ENCODE results near the gene METTL17.
A peak's percentile ranks its signal among the peaks of the same experiment; 100 is the strongest.
"Not testable (repeated sequence)": the region's sequence is repeated elsewhere in the genome, so short reads cannot be mapped to it uniquely, and the experiment has no call there.

Gene METTL17

DNA sequence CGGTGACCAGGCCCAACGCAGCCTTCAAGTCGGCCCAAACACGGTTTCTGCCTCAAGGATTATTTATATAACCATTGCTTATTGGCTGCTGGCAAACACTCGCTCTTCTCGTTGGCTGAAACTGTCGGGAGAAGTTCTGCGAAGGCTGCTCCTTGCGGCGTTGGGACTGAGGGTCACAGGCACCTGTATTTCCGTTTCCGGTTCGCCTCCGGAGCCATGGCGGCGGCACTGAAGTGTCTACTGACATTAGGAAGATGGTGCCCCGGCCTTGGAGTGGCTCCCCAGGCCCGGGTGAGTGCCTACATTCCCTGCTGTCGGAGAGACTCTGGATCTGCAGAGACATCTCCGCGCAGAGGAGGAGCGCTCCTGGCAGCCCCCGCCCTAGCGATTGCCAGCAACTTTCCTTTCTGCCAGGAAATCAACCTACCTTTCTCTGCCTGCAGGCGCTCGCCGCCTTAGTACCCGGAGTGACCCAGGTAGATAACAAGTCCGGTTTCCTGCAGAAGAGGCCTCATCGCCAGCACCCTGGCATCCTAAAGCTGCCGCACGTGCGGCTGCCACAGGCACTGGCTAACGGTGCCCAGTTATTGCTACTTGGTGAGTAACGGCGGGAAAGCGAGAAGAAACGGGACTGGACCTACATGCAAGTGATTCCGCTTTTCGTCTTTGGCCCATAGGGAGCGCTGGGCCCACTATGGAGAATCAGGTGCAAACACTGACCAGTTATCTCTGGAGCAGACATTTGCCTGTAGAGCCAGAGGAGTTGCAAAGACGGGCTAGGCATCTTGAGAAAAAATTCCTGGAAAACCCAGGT is at the start of gene METTL17:
METTL17 (plus strand) TSS at position 194 of the 814 bp plus-strand sequence; CDS start at position 217, 23 bp downstream.
- peak; percentile 82 for DNase-seq

DNA sequence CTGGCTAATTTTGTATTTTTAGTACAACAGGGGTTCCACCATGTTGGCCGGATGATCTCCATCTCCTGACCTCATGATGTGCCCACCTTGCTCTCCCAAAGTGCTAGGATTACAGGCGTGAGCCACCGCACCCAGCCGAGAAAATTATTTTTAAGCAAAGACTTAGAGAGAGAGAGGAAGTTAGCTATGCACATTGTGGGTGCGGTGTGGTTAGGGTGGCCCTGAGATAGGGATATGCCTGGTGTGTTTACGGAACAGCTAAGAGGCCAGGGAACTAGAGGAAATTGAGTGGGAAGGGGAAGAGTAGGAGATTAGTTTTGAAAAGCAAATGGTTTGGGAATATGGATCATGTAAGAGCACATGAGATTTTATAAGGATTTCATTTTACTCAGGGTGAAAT is 44.6 kb upstream of the METTL17 start:
- DNase-seq = not testable (repeated sequence)

GRCh38 chr14:20946707-20947106 is 43.1 kb upstream of the METTL17 start:
- DNase-seq = not testable (repeated sequence)

DNA sequence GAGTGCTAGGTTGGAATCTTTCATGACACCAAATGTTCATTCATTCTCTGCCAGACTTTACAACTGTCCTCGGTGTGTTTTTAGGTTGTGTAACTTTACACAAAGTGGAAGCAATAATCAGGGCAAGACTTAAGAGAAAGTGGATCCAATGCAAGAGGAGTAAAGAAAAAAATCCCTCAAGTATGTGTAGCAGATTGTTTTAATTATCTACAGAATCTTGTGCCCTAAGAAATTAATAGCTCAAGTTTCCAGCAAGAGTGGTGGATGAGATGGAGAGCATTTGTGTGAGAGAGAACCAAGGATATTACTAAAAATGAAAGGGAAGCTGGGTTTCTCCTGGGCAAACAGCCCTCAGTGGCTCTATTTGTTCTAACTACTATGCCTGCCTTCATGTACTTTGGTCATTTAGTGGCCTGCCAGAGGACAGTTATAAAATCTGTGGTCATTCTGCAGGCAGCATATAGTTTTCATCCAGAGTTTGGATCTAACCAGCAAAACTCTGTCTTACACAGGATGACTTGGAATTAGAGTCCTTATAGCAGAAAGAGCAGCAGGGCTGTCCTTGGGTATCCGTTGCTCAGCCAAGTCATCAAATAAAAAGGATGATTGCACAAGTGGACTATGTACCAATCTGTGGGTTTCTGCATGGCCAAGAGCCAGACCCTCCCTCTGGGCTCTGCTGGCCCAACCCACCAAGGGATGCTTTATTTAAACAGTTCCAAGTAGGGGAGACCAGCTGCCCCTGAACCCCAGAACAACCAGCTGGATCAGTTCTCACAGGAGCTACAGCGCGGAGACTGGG is 34.8 kb upstream of the METTL17 start, which contains the start of gene RNASE2:
RNASE2 (plus strand) TSS at position 752 of the 802 bp plus-strand sequence. CDS start 285 bp downstream, outside the sequence.
- not testable (repeated sequence) for DNase-seq

DNA sequence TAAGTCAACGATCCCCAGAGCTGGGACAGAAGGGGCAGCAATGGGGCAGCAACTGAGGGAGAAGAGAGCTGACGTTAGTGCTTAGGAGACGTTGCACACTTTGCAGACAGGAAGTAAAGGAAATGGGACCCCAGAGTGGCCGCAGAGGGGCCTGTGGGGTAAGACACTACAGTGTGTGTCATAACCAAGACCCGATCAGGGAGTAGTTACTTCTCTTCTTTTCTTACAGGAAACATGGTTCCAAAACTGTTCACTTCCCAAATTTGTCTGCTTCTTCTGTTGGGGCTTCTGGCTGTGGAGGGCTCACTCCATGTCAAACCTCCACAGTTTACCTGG is 34.3 kb upstream of the METTL17 start:
- not testable (repeated sequence) for DNase-seq

DNA sequence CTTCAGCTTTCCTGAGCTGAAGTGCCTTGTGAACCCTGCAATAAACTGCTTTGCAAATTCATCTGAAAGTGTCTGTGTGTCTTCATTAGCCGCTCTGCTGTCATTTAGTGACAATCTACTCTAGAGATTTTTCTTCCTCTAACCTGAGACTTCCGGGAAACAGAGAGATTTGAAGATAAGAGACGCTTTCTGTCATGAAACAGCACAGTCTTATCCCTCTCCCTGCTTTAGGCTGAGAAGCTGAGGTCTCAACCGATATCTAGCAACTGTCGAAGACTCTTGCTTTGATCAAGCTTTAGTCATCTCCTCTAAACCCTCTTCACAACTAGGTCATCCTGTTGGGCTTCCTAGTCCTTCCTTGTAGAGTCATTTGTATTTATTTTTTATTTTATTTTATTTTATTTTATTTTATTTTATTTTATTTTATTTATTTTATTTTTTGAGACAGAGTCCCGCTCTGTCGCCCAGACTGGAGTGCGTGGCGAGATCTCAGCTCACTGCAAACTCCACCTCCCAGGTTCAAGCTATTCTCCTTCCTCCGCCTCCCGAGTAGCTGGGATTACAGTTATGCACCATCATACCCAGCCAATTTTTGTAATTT is 33.3 kb upstream of the METTL17 start:
- no peak for DNase-seq

- DNase-seq = not testable (repeated sequence)
These were observed 30.8 kb upstream of the METTL17 start for GRCh38 chr14:20958946-20959345.

- no peak for DNase-seq
These were observed 20.4 kb upstream of the METTL17 start for GRCh38 chr14:20969336-20969735.

DNA sequence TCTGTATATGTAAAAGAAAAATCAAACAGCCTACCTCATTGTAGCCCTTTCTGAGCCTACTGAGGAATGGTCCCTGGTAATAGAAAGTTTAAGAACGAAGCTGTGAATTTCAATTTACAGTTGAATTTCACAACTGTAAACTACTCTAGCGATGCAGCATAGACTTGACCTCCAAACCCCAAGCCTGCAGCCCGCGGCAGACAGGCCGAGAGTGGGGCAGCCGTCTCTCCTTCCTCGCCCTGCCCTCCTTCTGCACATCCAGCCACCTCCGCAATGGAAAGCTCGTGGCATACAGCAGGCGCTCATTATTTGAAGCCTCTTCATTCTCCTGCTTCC is 19.2 kb upstream of the METTL17 start:
- no peak for DNase-seq

DNA sequence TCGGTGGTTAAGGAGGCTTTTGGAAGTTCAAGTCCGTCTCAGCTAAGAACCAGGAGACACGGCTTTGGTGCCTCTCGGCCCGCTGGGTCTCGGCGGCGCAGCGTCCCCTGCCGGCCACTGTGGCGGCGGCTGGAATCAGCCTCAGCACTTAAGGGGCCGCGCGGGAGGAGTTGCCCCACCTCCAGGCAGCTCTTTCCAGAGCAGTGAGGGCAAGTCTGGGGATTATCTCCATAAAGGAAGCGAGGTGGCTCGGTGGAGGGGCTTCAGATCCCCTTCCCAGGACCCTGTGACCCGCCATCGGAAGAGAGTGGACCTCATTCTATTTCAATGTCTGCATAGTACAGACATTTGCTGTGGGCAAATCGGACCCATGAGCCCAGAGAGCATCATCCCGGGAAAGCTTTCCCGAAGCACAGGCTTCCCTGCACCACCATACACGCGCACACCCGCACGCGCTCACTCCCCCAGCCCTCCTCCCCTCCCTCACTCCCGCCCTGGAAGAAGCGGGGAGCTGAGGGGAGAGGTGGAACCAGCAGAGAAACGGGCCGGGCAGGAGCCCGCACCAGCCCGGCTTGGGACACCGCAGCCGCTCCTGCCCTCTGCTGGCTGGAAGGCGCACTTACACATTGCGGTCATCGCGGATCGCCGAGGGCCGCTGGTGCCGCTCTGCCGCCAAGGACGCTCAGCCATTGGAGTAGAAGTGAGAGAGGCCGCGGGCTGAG is 18.6 kb upstream of the METTL17 start:
- peak; percentile 64 for DNase-seq

GRCh38 chr14:20971705-20972021 is 18.1 kb upstream of the METTL17 start:
- no peak for DNase-seq

GRCh38 chr14:20973501-20973900 is 16.3 kb upstream of the METTL17 start:
- DNase-seq = no peak

GRCh38 chr14:20976291-20976690 is 13.5 kb upstream of the METTL17 start:
- DNase-seq = no peak

DNA sequence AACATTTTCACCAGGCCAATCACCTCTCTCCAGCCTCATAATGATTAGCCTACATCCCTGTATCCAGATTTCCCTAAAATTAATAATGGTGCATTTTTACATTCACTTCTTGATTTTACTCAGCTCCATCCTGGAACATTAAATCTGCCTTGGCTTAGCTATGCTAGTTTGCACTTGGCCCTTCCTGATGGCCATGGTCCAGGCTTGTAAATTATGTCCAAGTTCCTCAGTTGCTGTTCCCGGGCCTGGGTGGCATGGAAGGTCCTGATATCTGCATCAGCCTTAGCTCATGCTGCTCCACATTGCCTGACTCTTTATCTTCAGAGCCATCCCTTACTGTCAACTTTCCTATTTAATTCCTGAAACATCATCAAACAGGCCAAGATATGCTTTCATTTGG is 11.1 kb upstream of the METTL17 start:
- DNase-seq = no peak

- no peak for DNase-seq
These were observed 8.9 kb upstream of the METTL17 start for GRCh38 chr14:20980906-20981305.

GRCh38 chr14:20982646-20983369 is 7.0 kb upstream of the METTL17 start:
- no peak for DNase-seq

- DNase-seq = not testable (repeated sequence)
These were observed 4.1 kb upstream of the METTL17 start for GRCh38 chr14:20985650-20986049.

GRCh38 chr14:20986811-20987210 is 3.0 kb upstream of the METTL17 start:
- no peak for DNase-seq

DNA sequence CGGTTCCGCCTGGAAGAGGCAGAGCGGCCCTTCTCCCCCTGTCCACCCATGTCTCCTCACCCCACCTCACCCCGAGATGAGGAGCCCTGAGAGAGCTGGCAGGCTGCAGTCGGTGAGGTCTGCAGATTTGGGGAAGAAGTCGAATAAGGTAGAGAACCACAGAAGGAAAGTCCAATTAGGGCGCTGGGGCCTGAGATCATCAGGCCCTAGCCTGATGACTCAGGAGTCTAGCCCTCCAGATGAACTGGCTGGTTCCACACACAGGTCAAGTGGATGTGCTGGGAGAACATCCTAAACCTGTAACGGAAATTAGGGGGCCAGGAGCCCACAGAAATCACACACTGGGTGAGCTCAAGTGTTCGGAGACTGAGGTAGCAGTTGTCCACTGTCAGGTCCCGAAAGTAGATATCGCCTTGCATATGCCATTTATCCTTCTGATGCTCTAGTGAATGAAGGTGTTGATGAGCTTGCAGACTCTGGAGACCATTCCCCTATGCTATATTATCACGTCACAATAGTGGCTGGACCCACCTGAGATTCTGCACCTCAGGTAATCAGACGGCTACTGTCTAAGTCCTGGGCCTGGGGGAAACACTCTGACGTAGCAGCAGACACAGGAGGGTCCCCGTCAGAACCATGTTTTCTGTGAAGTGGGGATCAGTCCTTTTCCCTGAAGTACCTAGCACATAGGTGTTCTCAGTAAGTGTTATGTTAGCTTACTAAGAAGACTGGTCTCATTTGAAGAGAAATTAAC is 886 bp upstream of the METTL17 start:
- no peak for DNase-seq

DNA sequence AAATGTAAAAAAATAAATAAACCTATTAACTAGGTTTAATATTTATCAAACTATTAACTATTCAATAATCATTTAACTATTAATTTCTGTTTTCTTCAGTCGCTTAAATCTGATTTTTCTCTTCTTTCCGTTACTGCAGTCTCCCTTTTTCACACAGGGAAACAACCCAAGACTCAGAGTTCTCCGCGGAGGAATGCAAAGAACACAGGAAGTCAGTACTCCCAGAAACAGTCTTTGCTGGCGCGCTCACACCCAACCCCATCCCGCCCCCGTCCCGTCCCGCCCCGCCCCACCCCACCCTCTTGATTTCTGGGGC is 351 bp upstream of the METTL17 start:
- no peak for DNase-seq

DNA sequence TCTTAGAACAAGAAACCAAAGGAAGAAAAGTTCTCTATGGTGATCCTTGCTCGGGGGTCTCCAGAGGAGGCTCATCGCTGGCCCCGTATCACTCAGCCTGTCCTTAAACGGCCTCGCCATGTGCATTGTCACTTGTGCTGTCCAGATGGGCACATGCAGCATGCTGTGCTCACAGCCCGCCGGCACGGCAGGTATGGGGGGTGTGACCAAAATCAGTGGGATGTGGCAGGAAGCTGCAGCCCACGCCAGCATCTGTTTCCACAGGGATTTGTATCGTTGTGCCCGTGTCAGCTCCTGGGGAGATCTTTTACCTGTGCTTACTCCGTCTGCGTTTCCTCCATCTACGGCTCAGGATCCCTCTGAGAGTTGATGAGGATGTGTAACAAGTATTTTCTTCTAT is 6.7 kb downstream of the METTL17 start:
- DNase-seq = no peak

DNA sequence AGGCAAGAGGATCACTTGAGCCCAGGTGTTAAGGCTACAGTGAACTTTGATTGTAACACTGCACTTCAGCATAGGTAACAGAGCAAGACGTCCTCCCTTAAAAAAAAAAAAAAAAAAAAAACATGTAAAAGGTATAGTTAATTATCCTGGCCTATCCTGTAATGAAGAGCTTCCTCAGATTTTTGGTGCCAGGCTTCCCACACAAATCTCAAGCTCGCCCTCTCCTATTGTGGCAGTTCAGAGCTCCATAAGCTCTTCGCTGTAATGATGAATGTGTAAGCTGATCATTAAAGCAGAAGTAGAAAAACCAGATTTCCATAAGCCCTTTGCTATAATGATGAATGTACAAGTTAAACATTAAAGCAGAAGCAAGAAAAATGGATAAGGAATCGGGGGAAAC is 7.3 kb downstream of the METTL17 start:
- DNase-seq = no peak

Measured in NCI-H1436 (cell line).